Activated T-helper 2 cell treated with anti-CD3 and anti-CD28 coated beads, Interferon-gamma antibody, Interleukin-2, Interleukin-4, amounts not matched to agents 10 μg/mL and 5 μg/mL and 100 μg/mL, durations not matched to agents 14 hours and 24 hours and 36 hours (primary cell): ENCODE results near the gene RABAC1. TPM values are rescaled to one million over a fixed set of nuclear protein-coding genes. Genes with fewer than 3 reads are reported as not detected.
A peak's percentile ranks its signal among the peaks of the same experiment; 100 is the strongest.

Experiments used
- DNase-seq: peaks from one replicate; pipeline ENCODE4 v3.0.0; 2021; ENCODE audit warnings: low spot score
- H3K27ac Mint-ChIP-seq: one replicate; pipeline ENCODE4 v1.8.0; 2021; ENCODE audit warnings: mixed read lengths
- H3K27me3 Mint-ChIP-seq: one replicate; pipeline ENCODE4 v1.8.0; 2021; ENCODE audit warnings: low read depth, mixed read lengths
- H3K36me3 Mint-ChIP-seq: one replicate; pipeline ENCODE4 v1.8.0; 2021; ENCODE audit warnings: low read depth, mixed read lengths
- H3K4me1 Mint-ChIP-seq: one replicate; pipeline ENCODE4 v1.8.0; 2021; ENCODE audit warnings: low read depth, mixed read lengths
- H3K4me3 Mint-ChIP-seq: one replicate; pipeline ENCODE4 v1.8.0; 2021; ENCODE audit warnings: low read depth, mild to moderate bottlenecking, moderate library complexity, mixed read lengths
- H3K9me3 Mint-ChIP-seq: one replicate; pipeline ENCODE4 v1.8.0; 2021; ENCODE audit warnings: mixed read lengths
- intact Hi-C: fragments of 100-400 bp; cut with micrococcal nuclease; formaldehyde crosslinking; loops from one replicate; pipeline ENCODE4 v1.15.1; 2023
- total RNA-seq: library from RNA; stranded (reverse); gene quantifications from 2 replicates; pipeline ENCODE4 v1.2.3, GENCODE V29; 2022

RABAC1 gene
- total RNA-seq, 1 donor from 2014 or later: 54.0 TPM

GRCh38 chr19:41910992-41911888 is 47.9 kb downstream of the RABAC1 start:
- H3K27ac Mint-ChIP-seq: no peak overlapping the region
- H3K9me3 Mint-ChIP-seq: no peaks in the 10 kb centered on the region
- peaks cover 4% of the 10 kb centered on the region for H3K4me1 Mint-ChIP-seq
- no peak overlapping the region for H3K4me3 Mint-ChIP-seq
- peaks cover 31% of the 10 kb centered on the region for H3K36me3 Mint-ChIP-seq
- intact Hi-C loops: no loop called here
- DNase-seq: no peak
- peaks cover 31% of the 10 kb centered on the region for H3K27me3 Mint-ChIP-seq

GRCh38 chr19:41910240-41910991 is 48.7 kb downstream of the RABAC1 start:
- intact Hi-C loops: no loop called here
- DNase-seq: no peak
- Mint-ChIP-seq H3K27me3 (peaks cover 31% of the 10 kb centered on the region), H3K4me1 (peaks cover 7% of the 10 kb centered on the region), H3K27ac (no peak overlapping the region), H3K36me3 (peaks cover 39% of the 10 kb centered on the region), H3K9me3 (no peaks in the 10 kb centered on the region), H3K4me3 (no peak overlapping the region)

GRCh38 chr19:41909706-41910105 is 49.4 kb downstream of the RABAC1 start:
- H3K9me3 Mint-ChIP-seq: no peaks in the 10 kb centered on the region
- H3K27me3 Mint-ChIP-seq: peaks cover 30% of the 10 kb centered on the region
- peaks cover 46% of the 10 kb centered on the region for H3K36me3 Mint-ChIP-seq
- H3K27ac Mint-ChIP-seq: no peak overlapping the region
- intact Hi-C loops: no loop called here
- DNase-seq: no peak
- H3K4me1 Mint-ChIP-seq: peaks cover 7% of the 10 kb centered on the region
- no peak overlapping the region for H3K4me3 Mint-ChIP-seq

GRCh38 chr19:41908724-41909464 is 50.2 kb downstream of the RABAC1 start:
- no peak for DNase-seq
- Mint-ChIP-seq H3K9me3 (no peaks in the 10 kb centered on the region), H3K27ac (no peak overlapping the region), H3K36me3 (peaks cover 53% of the 10 kb centered on the region), H3K27me3 (peaks cover 23% of the 10 kb centered on the region), H3K4me1 (peaks cover 7% of the 10 kb centered on the region), H3K4me3 (no peak overlapping the region)
- intact Hi-C loops: no loop called here

- H3K4me1 Mint-ChIP-seq: peaks cover 7% of the 10 kb centered on the region
- no peak for DNase-seq
- H3K9me3 Mint-ChIP-seq: no peaks in the 10 kb centered on the region
- peaks cover 61% of the 10 kb centered on the region for H3K36me3 Mint-ChIP-seq
- no peak overlapping the region for H3K4me3 Mint-ChIP-seq
- peaks cover 18% of the 10 kb centered on the region for H3K27me3 Mint-ChIP-seq
- H3K27ac Mint-ChIP-seq: no peak overlapping the region
- intact Hi-C loops: no loop called here
Observed at GRCh38 chr19:41907994-41908615, 51.0 kb downstream of the RABAC1 start.

- Mint-ChIP-seq H3K36me3 (peaks cover 71% of the 10 kb centered on the region), H3K27me3 (peaks cover 13% of the 10 kb centered on the region), H3K4me1 (peaks cover 7% of the 10 kb centered on the region), H3K27ac (peak overlapping the region; percentile 9), H3K9me3 (no peaks in the 10 kb centered on the region), H3K4me3 (no peak overlapping the region)
- no peak for DNase-seq
- intact Hi-C loops: no loop called here
Observed at GRCh38 chr19:41906916-41907680, 52.0 kb downstream of the RABAC1 start.

Other genes with a start within 250 kb of the RABAC1 start
- gene CEACAM6, start 203.8 kb downstream of the RABAC1 start, total RNA-seq: not detected in 2 replicates
- not detected in 2 replicates for gene CEACAM3, start 162.7 kb downstream of the RABAC1 start, total RNA-seq
- not detected in 2 replicates for gene LYPD4, start 114.6 kb downstream of the RABAC1 start, total RNA-seq
- gene DMRTC2, start 114.3 kb downstream of the RABAC1 start, total RNA-seq: not detected in 2 replicates
- gene RPS19, start 99.1 kb downstream of the RABAC1 start, total RNA-seq: 2,928 and 2,943 TPM in 2 replicates
- 0.67 and 0.84 TPM in 2 replicates for gene CD79A, start 82.0 kb downstream of the RABAC1 start, total RNA-seq
- gene ARHGEF1, start 76.1 kb downstream of the RABAC1 start, total RNA-seq: 340 and 353 TPM in 2 replicates
- gene ERFL, start 30.9 kb downstream of the RABAC1 start, total RNA-seq: 2.1 and 2.3 TPM in 2 replicates
- gene ATP1A3, start 34.9 kb upstream of the RABAC1 start, total RNA-seq: 0.97 and 1.7 TPM in 2 replicates
- 2.4 and 3.3 TPM in 2 replicates for gene GRIK5, start 110.9 kb upstream of the RABAC1 start, total RNA-seq
- 15.7 and 16.6 TPM in 2 replicates for gene ZNF574, start 116.8 kb upstream of the RABAC1 start, total RNA-seq
- gene POU2F2, start 173.1 kb upstream of the RABAC1 start, total RNA-seq: 48.6 and 49.5 TPM in 2 replicates